Muscle layer of duodenum (tissue), 2 donors: ENCODE data around the gene SH3D19.

Experiments used
- H3K27ac ChIP-seq: one replicate; pipeline ENCODE4 v1.7.0; 2013; ENCODE audit warnings: mild to moderate bottlenecking, low read length
- H3K27me3 ChIP-seq: one replicate; pipeline ENCODE4 v1.7.0; 2013; ENCODE audit warnings: low read depth, mild to moderate bottlenecking, control low read depth, low read length
- H3K36me3 ChIP-seq, 2 donors: one replicate each; pipeline ENCODE4 v1.7.0; 2013; ENCODE audit warnings: low read length in 2 of 2, control low read depth in 1 of 2, mild to moderate bottlenecking in 1 of 2; ENCODE audit not compliant: insufficient read depth in 2 of 2, control insufficient read depth in 1 of 2
- H3K4me1 ChIP-seq, 2 donors: one replicate each; pipeline ENCODE4 v1.7.0; 2013; ENCODE audit warnings: low read length in 2 of 2, mild to moderate bottlenecking in 2 of 2, control low read depth in 1 of 2, moderate library complexity in 1 of 2; ENCODE audit not compliant: insufficient read depth in 2 of 2, control insufficient read depth in 1 of 2
- H3K4me3 ChIP-seq, 2 donors: one replicate each; pipeline ENCODE4 v1.7.0; 2013; ENCODE audit warnings: low read length in 2 of 2, low read depth in 1 of 2, mild to moderate bottlenecking in 1 of 2
- H3K9me3 ChIP-seq, 2 donors: one replicate each; pipeline ENCODE4 v1.7.0; 2013; ENCODE audit warnings: low read length in 2 of 2, control low read depth in 1 of 2, mild to moderate bottlenecking in 1 of 2; ENCODE audit not compliant: control insufficient read depth in 1 of 2
- donor health status: healthy.

Gene SH3D19

GRCh38 chr4:151182455-151182996 lies 142.9 kb downstream of the SH3D19 start:
- Histone ChIP-seq H3K27me3 (no peaks in the 10 kb centered on the region), H3K27ac (no peak overlapping the region), H3K4me1 (peaks cover 0 to 7% of the 10 kb centered on the region in 2 donors), H3K9me3 (no peaks in the 10 kb centered on the region), H3K4me3 (no peak overlapping the region), H3K36me3 (no peaks in the 10 kb centered on the region)

- H3K27me3 ChIP-seq, result no peaks in the 10 kb centered on the region
- peaks cover 12 to 24% of the 10 kb centered on the region in 2 donors for H3K36me3 ChIP-seq
- peaks cover 0 to 46% of the 10 kb centered on the region in 2 donors for H3K4me1 ChIP-seq
- H3K4me3 ChIP-seq, result no peak overlapping the region
- no peak overlapping the region for H3K27ac ChIP-seq
- no peaks in the 10 kb centered on the region for H3K9me3 ChIP-seq
These were observed 148.7 kb downstream of the SH3D19 start for GRCh38 chr4:151176685-151177084.

GRCh38 chr4:151175754-151176631 lies 149.4 kb downstream of the SH3D19 start:
- Histone ChIP-seq H3K9me3 (no peaks in the 10 kb centered on the region), H3K27me3 (no peaks in the 10 kb centered on the region), H3K4me1 (peaks cover 0 to 50% of the 10 kb centered on the region in 2 donors), H3K4me3 (no peak overlapping the region), H3K36me3 (peaks cover 12 to 24% of the 10 kb centered on the region in 2 donors), H3K27ac (no peak overlapping the region)

DNA sequence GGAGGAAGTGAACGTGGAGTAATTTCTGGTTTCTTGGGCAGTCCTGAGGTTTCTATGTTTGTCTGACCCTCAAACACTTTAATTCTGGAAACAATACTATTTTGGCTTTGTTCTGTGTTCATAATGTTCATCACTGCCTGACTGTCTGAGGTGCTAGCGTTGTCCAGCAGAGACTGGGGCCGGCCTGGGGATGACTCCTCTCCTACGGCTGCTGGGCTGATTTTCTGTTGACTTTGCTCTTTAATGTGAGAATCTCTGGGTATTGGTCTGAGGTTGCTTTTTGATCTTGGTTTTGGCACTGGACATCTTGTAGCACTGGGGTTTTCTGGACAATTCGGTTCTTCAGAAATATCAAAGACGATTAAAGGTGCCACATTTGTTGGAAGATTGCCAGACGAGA lies 150.2 kb downstream of the SH3D19 start:
- Histone ChIP-seq H3K9me3 (no peaks in the 10 kb centered on the region), H3K36me3 (peaks cover 12 to 27% of the 10 kb centered on the region in 2 donors), H3K4me3 (no peak overlapping the region), H3K4me1 (peaks cover under 1 to 55% of the 10 kb centered on the region in 2 donors), H3K27ac (no peak overlapping the region), H3K27me3 (no peaks in the 10 kb centered on the region)

GRCh38 chr4:151174784-151175183 lies 150.6 kb downstream of the SH3D19 start:
- Histone ChIP-seq H3K36me3 (peaks cover 12 to 27% of the 10 kb centered on the region in 2 donors), H3K27me3 (no peaks in the 10 kb centered on the region), H3K9me3 (no peaks in the 10 kb centered on the region), H3K27ac (no peak overlapping the region), H3K4me1 (peaks cover 5 to 59% of the 10 kb centered on the region in 2 donors), H3K4me3 (no peak overlapping the region)

- Histone ChIP-seq H3K27me3 (no peaks in the 10 kb centered on the region), H3K9me3 (no peaks in the 10 kb centered on the region), H3K4me3 (no peak overlapping the region), H3K4me1 (peaks cover 8 to 63% of the 10 kb centered on the region in 2 donors), H3K36me3 (peaks cover 12 to 27% of the 10 kb centered on the region in 2 donors), H3K27ac (no peak overlapping the region)
These were observed 151.5 kb downstream of the SH3D19 start for GRCh38 chr4:151173871-151174270.

GRCh38 chr4:151169900-151170299 lies 155.5 kb downstream of the SH3D19 start:
- Histone ChIP-seq H3K27ac (no peak overlapping the region), H3K4me3 (no peak overlapping the region), H3K36me3 (peaks cover 5 to 15% of the 10 kb centered on the region in 2 donors), H3K4me1 (peaks cover 8 to 57% of the 10 kb centered on the region in 2 donors), H3K27me3 (no peaks in the 10 kb centered on the region), H3K9me3 (no peaks in the 10 kb centered on the region)

DNA sequence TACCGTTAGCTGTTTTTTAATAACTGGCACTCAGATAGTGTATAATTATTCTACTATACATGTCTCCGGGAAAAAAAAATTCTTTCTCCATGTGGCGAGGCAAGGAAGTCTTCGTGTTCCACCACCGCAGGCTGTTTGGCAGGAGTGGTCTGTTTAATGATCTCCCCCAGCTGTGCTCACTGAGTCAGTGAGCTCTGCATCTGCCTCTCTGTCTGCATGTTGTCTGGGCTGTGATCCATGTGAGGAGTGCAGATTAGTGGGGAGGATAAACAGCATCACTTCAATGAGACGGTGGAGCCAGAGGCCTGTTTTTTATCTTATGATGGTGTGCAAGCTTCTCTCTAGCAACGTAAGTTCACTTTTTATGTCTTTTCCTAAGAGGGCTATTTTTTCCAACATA lies 156.2 kb downstream of the SH3D19 start:
- peaks cover 8 to 51% of the 10 kb centered on the region in 2 donors for H3K4me1 ChIP-seq
- H3K27ac ChIP-seq, result no peak overlapping the region

GRCh38 chr4:151167561-151167960 lies 157.8 kb downstream of the SH3D19 start:
- Histone ChIP-seq H3K4me1 (peaks cover 8 to 37% of the 10 kb centered on the region in 2 donors), H3K4me3 (no peak overlapping the region), H3K27ac (no peak overlapping the region), H3K36me3 (peaks cover under 1 to 8% of the 10 kb centered on the region in 2 donors), H3K9me3 (no peaks in the 10 kb centered on the region), H3K27me3 (no peaks in the 10 kb centered on the region)

More for the DNA sequence above, 156.2 kb downstream of the SH3D19 start:
- Histone ChIP-seq H3K27me3 (no peaks in the 10 kb centered on the region), H3K36me3 (peaks cover 0 to 10% of the 10 kb centered on the region in 2 donors), H3K4me3 (no peak overlapping the region), H3K9me3 (no peaks in the 10 kb centered on the region)

GRCh38 chr4:151166636-151167035 lies 158.8 kb downstream of the SH3D19 start:
- peaks cover 4% of the 10 kb centered on the region in 2 donors for H3K36me3 ChIP-seq
- no peak overlapping the region for H3K4me3 ChIP-seq
- H3K27ac ChIP-seq, result no peak overlapping the region
- peaks cover 8 to 30% of the 10 kb centered on the region in 2 donors for H3K4me1 ChIP-seq
- no peaks in the 10 kb centered on the region for H3K9me3 ChIP-seq
- no peaks in the 10 kb centered on the region for H3K27me3 ChIP-seq

DNA sequence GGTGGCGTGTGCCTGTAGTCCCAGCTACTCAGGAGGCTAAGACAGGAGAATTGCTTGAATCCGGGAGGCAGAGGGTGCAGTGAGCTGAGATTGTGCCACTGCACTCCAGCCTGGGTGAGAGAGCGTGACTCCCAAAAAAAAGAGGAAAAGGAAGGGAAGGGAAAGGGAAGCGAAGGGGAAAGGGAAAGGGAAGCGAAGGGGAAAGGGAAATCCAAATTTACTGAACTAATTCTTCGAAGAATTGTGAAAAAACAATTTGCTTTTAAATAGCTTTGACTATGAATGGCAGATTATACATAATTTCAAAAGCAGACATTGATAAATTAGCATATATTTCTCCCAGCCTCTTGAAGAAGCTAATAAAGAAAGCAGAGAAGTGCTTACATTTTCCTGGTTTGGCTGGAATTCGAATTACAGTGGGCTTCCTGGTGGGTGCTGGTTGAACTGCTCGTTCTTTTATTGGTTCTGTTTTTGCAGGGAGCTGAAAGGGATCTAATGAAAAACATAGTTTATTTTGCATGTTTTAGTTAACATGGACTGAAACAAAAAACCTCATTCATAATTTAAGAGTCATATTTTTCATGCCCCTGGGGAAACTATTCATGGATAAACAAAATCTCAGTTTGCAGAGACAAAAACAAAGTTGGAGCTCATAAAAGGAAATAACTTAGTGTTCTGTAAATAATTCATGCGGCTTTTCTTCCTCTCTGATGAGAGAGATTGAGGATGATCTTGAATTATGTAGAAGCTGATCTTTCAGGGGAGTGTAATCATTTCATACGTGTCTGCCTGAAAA lies 160.0 kb downstream of the SH3D19 start:
- peaks cover 0 to 9% of the 10 kb centered on the region in 2 donors for H3K36me3 ChIP-seq
- no peaks in the 10 kb centered on the region for H3K27me3 ChIP-seq
- H3K4me3 ChIP-seq, result no peak overlapping the region
- peaks cover 8 to 21% of the 10 kb centered on the region in 2 donors for H3K4me1 ChIP-seq
- H3K27ac ChIP-seq, result no peak overlapping the region
- H3K9me3 ChIP-seq, result no peaks in the 10 kb centered on the region
